Kidney capillary endothelial cell (primary cell): ENCODE measurements around the gene ELMO1.

ENCODE experiments used
- DNase-seq: peaks from one replicate; pipeline ENCODE4 v3.0.0-alpha.2; 2018; ENCODE audit warnings: low spot score

Gene ELMO1

DNA sequence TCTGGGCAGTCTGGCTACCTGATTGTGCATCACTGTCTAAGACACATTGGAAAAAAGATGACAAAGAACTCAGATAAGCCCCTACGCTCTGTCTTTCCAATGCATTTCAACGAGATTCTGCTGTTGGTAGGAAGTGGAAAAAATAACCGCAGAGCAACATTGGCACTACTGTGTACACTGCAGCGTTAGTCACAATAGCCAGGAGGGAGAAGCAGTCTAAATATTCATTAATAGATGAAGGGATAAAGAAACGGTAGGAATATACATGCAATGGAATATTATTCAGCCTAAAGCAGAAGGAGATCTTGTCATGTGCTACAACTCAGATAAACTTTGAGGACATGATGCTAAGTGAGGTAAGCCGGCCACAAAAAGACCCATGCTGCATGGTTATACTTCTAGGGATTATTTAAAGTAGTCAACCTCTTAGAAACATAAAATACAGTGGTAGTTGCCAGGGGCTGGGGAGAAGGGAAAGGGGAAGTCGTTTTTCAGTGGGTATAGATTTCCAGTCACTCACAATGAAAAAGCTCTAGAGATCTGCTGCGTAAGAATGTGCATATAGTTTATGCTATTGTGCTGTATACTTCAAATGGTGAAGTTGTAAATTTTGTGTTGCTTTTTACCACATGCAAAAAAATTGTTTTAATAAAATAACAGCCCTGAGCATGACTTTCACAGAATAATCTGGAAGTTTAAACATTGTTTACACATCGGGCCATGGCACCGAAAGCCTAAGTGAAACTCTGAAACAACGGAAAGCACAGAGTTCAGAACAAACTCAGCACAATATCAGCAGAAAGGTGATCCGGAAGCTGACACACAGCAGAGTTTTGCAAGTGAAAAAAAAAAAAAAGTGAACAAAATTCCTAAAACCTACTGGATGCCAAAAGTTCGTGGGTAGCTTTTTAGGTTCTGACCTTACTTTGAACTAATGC lies 40.1 kb downstream of the ELMO1 start:
- no peak for DNase-seq

GRCh38 chr7:37405603-37406122 lies 43.0 kb downstream of the ELMO1 start:
- DNase-seq = no peak

DNA sequence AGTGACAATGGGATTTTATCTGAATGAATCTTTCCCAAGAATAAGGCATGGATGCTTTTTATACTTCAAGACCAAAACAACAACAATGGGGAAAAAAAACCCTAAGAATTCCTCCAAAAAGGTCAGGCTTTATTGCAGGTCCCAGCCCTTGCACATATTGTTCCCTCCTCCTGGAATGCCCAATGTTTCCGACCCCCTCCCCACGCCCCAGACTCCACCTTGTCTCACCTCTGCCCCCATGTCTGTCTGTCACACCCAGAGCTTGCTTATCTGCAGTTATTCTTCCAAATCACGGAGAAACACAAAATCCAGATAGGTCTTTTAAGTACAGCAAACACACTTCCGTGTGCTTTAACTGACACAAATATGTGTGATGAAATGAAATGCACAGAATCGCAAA lies 43.5 kb downstream of the ELMO1 start:
- DNase-seq = no peak

- no peak for DNase-seq
These were observed 48.7 kb downstream of the ELMO1 start for GRCh38 chr7:37399876-37400421.

- DNase-seq = no peak
These were observed 50.3 kb downstream of the ELMO1 start for GRCh38 chr7:37398403-37398802.

GRCh38 chr7:37395618-37396259 lies 52.9 kb downstream of the ELMO1 start:
- DNase-seq = no peak

DNA sequence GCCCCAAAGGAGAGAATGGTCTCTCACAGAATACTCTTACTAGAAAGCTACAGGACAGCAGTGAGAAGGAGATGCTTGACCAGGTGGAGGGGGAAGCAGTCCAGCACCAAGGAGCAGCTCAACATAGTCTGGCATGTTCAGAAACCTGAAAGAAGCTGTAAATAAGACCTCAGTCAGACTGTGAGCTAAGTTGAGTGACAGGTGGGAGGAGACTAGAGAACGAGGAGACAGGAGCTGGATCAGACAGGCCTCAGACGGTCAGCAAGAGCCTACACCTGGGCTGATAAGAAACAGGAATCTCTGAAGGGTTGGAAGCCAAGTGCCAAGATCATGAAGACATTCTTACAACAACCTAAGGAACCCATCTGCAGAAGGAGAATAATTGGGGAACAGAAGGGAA lies 54.5 kb downstream of the ELMO1 start:
- DNase-seq = no peak

DNA sequence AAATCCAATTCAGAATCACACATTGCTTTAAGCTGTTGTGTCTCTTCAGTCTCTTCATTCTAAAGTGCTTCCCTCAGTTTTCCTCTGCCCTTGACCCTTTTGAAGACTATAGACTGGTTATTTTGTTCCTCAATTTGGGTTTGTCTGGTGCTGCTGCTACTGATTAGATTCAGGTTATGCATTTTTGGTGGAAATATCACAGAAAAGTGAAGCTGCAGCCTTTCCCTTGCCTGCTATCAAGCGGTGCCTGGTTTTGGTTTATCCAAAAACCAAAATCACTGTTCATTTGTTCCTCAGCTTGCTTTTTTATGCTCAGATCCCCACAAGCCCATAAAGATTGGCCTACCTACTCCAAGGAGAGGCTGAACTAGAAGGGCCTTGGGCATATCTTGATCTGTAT lies 55.2 kb downstream of the ELMO1 start:
- DNase-seq = no peak

DNA sequence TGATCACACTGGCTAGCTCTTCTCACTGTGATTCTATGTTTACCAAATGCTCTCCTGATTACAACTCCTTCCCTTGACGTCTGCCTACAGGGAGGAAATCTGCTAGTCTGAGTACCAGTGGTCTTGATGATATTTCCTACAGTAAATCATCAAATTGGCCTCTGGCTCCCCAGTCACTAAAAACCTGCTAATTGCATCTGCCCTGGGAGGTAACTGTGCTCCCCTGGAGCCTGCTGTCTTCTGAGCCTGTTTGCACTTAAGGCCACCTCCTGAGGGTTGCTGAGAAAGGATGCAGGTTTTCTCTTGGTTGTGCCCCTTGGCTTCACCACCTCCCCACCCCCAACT lies 56.0 kb downstream of the ELMO1 start:
- no peak for DNase-seq

DNA sequence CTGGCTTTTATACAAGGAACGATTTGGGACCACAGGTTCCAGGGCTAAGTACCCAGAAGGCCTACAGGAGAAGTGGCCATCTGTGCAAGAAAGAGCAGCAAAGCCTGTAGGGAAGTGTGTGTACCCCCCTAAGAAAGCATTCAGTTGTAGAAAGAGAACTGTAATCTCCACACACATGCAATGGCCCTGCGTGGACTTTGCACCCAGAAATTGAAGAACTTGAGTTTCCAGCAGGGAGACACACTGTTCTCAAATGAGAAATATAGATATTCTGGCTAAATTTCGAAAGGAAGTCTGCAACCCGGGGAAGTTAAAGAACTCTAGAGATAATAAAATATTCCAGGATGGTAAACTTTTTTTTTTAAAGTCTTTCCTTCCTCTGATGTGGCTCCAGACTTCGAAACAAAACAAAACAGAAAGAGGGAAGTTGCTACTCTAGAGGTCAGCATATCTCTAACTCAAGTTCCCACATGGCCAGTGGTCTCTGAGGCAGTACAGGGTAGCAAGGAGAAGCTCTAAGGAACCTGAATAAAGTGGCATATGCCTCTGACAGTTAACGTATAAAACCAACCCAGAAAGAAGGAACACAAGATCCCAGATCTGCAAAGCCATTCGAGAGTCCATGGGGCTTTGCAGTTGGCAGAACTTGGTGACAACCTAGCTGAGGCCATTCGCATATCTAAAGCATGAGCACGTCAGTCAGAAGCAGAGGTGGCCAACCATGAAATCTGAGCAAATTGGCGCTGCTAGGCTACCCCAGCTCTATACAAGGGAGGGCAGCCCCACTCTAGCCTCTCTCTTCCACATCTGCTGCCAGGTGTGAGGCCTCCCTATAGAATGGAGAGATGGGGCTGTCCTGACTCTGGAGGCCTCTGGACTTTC lies 56.6 kb downstream of the ELMO1 start:
- no peak for DNase-seq

GRCh38 chr7:37390114-37390513 lies 58.5 kb downstream of the ELMO1 start:
- no peak for DNase-seq

DNA sequence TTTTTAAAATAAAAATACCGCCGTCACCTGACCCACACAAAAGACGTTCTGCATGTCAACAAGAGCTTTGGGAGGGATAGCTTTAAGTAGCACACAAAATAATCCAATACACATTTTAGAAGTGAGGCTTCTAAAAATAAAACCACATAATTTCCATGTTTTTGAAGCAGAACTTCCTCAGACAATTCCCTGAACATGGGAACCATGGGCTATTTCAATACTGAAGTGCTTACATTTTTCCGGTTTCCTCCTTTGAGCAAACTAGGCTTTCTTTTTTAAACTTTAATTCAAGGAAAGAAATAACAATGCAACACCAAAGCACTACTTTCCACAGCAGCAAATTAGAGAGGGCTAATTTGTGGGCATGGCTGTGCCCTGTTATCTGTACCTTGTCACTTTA lies 59.9 kb downstream of the ELMO1 start:
- no peak for DNase-seq

- no peak for DNase-seq
These were observed 62.9 kb downstream of the ELMO1 start for GRCh38 chr7:37385787-37386186.

DNA sequence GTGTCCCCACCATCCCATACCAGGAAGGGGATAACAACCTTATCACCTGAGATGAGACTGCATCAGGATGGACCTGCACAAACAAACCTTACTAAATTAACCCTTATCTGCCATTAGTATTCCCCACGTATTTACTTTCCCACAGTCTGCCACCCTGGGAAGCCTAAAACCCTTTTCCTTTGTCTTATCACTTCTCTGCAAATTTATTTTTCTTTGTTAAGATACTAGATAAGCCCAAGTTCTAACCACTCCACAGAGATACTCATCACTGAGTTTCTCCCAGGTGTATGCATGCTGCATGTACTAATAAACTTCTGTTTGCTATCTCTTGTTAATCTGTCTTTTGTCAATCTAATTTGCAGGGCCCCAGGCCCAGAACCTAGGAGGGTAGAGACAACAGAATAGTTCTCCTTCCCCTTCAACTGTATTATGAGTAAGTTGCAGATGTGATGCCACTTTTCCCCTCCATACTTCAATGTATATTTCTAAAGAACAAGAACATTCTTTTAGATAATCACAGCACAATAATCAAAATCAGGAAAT lies 66.0 kb downstream of the ELMO1 start:
- no peak for DNase-seq

- no peak for DNase-seq
These were observed 67.8 kb downstream of the ELMO1 start for GRCh38 chr7:37380831-37381230.

GRCh38 chr7:37379546-37380277 lies 69.0 kb downstream of the ELMO1 start:
- DNase-seq = no peak

GRCh38 chr7:37377231-37377630 lies 71.4 kb downstream of the ELMO1 start:
- DNase-seq = no peak

DNA sequence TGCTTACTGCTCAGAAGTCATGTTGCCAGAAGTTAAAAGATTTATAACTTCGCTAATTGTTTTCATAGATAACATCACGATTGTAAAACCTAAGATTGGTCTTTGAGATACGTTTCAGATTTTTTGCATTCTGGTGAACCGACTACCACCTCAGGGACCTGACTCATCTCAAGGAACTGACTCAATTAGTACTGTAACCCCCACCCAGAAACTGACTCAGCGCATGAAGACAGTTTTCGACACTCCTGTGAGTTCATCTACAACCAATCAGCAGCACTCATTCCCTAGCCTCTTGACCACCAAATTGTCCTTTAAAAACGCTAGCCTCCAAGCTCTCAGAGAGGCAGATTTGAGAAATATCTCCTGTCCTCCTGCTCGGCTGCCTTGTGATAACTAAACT lies 72.3 kb downstream of the ELMO1 start:
- DNase-seq = no peak

- no peak for DNase-seq
These were observed 75.9 kb downstream of the ELMO1 start for GRCh38 chr7:37372750-37373149.

GRCh38 chr7:37371755-37372154 lies 76.9 kb downstream of the ELMO1 start:
- no peak for DNase-seq

GRCh38 chr7:37369906-37370305 lies 78.8 kb downstream of the ELMO1 start:
- DNase-seq = no peak
